ENCODE results near the gene EPB41. TPM values are rescaled to one million over a fixed set of nuclear protein-coding genes. Genes with fewer than 3 reads are reported as not detected.
"Not testable (repeated sequence)": the region's sequence is repeated elsewhere in the genome, so short reads cannot be mapped to it uniquely, and the experiment has no call there.

Gene EPB41
- total RNA-seq, 3 donors from 2014 or later: 45.8 to 82.2 (median 76.3) TPM

- TF ChIP-seq, protein P1, sequence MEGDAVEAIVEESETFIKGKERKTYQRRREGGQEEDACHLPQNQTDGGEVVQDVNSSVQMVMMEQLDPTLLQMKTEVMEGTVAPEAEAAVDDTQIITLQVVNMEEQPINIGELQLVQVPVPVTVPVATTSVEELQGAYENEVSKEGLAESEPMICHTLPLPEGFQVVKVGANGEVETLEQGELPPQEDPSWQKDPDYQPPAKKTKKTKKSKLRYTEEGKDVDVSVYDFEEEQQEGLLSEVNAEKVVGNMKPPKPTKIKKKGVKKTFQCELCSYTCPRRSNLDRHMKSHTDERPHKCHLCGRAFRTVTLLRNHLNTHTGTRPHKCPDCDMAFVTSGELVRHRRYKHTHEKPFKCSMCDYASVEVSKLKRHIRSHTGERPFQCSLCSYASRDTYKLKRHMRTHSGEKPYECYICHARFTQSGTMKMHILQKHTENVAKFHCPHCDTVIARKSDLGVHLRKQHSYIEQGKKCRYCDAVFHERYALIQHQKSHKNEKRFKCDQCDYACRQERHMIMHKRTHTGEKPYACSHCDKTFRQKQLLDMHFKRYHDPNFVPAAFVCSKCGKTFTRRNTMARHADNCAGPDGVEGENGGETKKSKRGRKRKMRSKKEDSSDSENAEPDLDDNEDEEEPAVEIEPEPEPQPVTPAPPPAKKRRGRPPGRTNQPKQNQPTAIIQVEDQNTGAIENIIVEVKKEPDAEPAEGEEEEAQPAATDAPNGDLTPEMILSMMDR (IDR thresholded peaks at IDR 0.05): no peak
- ATAC-seq (no peak), DNase-seq (no peak)
- no peak overlapping the region for H3K4me3 ChIP-seq
- H3K9me3 ChIP-seq: no peaks in the 10 kb centered on the region
- intact Hi-C loops (cut with DNase I, micrococcal nuclease): loop anchor here in 1 of 2 donors (10.0 kb wide), 1 partner anchor 45 kb away; no protein-coding TSS in a partner anchor
- peaks cover under 1% of the 10 kb centered on the region for H3K4me1 ChIP-seq (ENCODE audit: low read depth)
- H3K36me3 ChIP-seq (ENCODE audit: low read depth): no peaks in the 10 kb centered on the region
Measured at GRCh38 chr1:29129916-29130315, 215.5 kb downstream of the EPB41 start.

- not testable (repeated sequence) for ATAC-seq
Measured at GRCh38 chr1:29131056-29131455, 216.7 kb downstream of the EPB41 start.

DNA sequence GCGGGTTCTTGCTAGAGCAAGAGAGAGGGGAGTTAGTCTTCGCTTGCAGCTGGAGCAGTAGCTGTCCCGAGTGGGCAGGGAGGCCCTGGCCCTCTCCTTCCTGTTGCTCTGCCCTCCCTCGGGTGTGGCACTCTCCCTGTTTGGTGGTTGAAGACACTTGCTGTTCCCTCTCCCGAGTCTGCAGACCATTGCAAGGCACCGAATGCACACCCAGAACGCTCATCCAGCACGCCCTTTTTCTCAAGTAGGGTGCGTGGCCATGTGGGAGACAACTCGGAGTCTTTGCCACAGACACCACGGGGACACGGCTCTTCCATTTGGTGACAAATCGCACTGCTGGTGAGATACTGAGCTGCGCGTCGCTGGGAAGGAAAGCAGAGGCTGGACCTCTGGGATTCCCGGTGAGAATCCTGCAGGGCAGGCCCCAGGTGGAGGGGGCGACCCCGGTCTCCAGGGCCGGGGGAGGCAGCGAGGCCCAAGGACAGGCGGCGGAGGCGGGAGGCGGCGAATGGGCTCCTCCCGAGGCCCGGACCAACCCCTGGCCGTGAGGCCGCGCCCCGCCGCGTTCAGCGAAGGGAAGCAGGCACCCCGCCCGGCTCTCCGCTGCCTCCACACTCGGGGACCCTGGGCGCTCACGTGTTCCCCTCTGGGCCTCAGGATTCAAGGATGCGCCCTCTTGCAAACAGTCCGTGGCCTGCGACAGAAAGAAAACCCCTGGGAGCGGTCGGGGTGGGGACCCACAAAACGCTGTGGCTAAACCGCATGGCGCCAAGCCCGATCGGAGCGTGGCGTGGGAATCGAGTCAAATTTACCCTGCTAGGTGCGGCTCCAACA lies 219.7 kb downstream of the EPB41 start:
- Histone ChIP-seq H3K4me3 (no peak overlapping the region), H3K36me3 (ENCODE audit: low read depth) (no peaks in the 10 kb centered on the region), H3K9me3 (no peaks in the 10 kb centered on the region), H3K4me1 (ENCODE audit: low read depth) (no peaks in the 10 kb centered on the region)
- intact Hi-C loops (cut with DNase I, micrococcal nuclease): no loop called here
- ATAC-seq (peak; percentile 81), DNase-seq (peak in 1 of 3 donors; percentile 61)
- TF ChIP-seq, protein P1 (IDR thresholded peaks at IDR 0.05): no peak

More at GRCh38 chr1:29131056-29131455, 216.7 kb downstream of the EPB41 start:
- H3K36me3 ChIP-seq (ENCODE audit: low read depth); H3K4me1 ChIP-seq (ENCODE audit: low read depth); DNase-seq; intact Hi-C loops (cut with DNase I, micrococcal nuclease); H3K9me3 ChIP-seq; H3K4me3 ChIP-seq: not testable (repeated sequence)

DNA sequence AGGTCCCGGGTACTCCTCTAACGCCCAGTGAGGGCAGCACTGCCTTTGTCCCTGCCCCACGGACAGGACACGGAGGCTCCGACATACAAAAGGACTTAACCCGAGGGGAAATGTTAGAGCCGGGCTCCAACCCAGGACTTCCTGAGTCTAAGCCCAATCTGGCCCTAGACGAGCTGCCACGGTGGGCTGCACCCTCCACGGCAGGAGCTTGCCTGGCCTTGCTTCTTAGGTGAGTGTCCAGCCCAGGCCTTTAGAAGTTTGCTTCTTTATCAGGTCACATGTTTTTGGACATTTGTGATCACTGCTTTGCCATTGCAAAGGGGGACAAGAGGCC lies 220.3 kb downstream of the EPB41 start:
- no peak for DNase-seq
- Histone ChIP-seq H3K4me3 (no peak overlapping the region), H3K4me1 (ENCODE audit: low read depth) (no peaks in the 10 kb centered on the region), H3K36me3 (ENCODE audit: low read depth) (no peaks in the 10 kb centered on the region), H3K9me3 (no peaks in the 10 kb centered on the region)
- TF ChIP-seq, protein P1 (IDR thresholded peaks at IDR 0.05): no peak
- intact Hi-C loops (cut with DNase I, micrococcal nuclease): no loop called here
- ATAC-seq: no peak

- TF ChIP-seq, protein P1 (IDR thresholded peaks at IDR 0.05): no peak
- Histone ChIP-seq H3K4me1 (ENCODE audit: low read depth) (no peaks in the 10 kb centered on the region), H3K4me3 (no peak overlapping the region), H3K36me3 (ENCODE audit: low read depth) (no peaks in the 10 kb centered on the region), H3K9me3 (no peaks in the 10 kb centered on the region)
- ATAC-seq (no peak), DNase-seq (no peak)
- intact Hi-C loops (cut with DNase I, micrococcal nuclease): no loop called here
Measured at GRCh38 chr1:29136391-29136915, 222.1 kb downstream of the EPB41 start.

GRCh38 chr1:29142714-29143113 lies 228.3 kb downstream of the EPB41 start:
- intact Hi-C loops (cut with DNase I, micrococcal nuclease): no loop called here
- no peaks in the 10 kb centered on the region for H3K9me3 ChIP-seq

More at GRCh38 chr1:29142714-29143113, 228.3 kb downstream of the EPB41 start:
- ATAC-seq: no peak
- Histone ChIP-seq H3K4me3 (no peak overlapping the region), H3K4me1 (ENCODE audit: low read depth) (peaks cover 14% of the 10 kb centered on the region), H3K36me3 (ENCODE audit: low read depth) (no peaks in the 10 kb centered on the region)
- no peak for DNase-seq
- TF ChIP-seq, protein P1 (IDR thresholded peaks at IDR 0.05): no peak

All from mucosa of descending colon (tissue), 3 donors.